RWPE2 (cell line): ENCODE results near the gene BLNK.

Experiments
- ATAC-seq: fragments of 200-7000 bp; cut with Tn5 transposase; 3 replicates; pipeline ENCODE4 v1.9.1; 2021; ENCODE audit warnings: low read depth
- DNase-seq: peaks from one replicate; pipeline ENCODE4 v3.0.0-alpha.2; 2020; ENCODE audit warnings: low spot score
- H3K27ac ChIP-seq: fragments of 450-650 bp; 2 replicates; pipeline ENCODE4 v1.5.1; 2017; ENCODE audit warnings: mild to moderate bottlenecking; ENCODE audit not compliant: poor library complexity, severe bottlenecking
- H3K27me3 ChIP-seq: fragments of 250-450 bp; sonication (Bioruptor Pico); 2 replicates; pipeline ENCODE4 v1.5.1; 2021; ENCODE audit warnings: mild to moderate bottlenecking, moderate library complexity; ENCODE audit not compliant: insufficient read depth, poor library complexity, severe bottlenecking
- H3K36me3 ChIP-seq: fragments of 250-450 bp; sonication (Bioruptor Pico); 2 replicates; pipeline ENCODE4 v1.5.1; 2020; ENCODE audit warnings: low read depth, mild to moderate bottlenecking, moderate library complexity
- H3K4me1 ChIP-seq: fragments of 250-450 bp; sonication (Bioruptor Pico); 2 replicates; pipeline ENCODE4 v1.5.1; 2021; ENCODE audit warnings: mild to moderate bottlenecking, moderate library complexity; ENCODE audit not compliant: insufficient read depth, poor library complexity, severe bottlenecking
- H3K4me3 ChIP-seq: fragments of 250-450 bp; sonication (Bioruptor Pico); 2 replicates; pipeline ENCODE4 v1.5.1; 2021; ENCODE audit warnings: mild to moderate bottlenecking, moderate library complexity; ENCODE audit not compliant: severe bottlenecking
- H3K9me3 ChIP-seq: fragments of 250-450 bp; sonication (Bioruptor Pico); 2 replicates; pipeline ENCODE4 v1.5.1; 2021; ENCODE audit warnings: mild to moderate bottlenecking, moderate library complexity; ENCODE audit not compliant: severe bottlenecking
- CTCF ChIP-seq: fragments of 450-650 bp; IDR thresholded peaks from one replicate; pipeline ENCODE4 v1.5.1; 2017; ENCODE audit warnings: mild to moderate bottlenecking, moderate library complexity; ENCODE audit not compliant: poor library complexity, severe bottlenecking

The BLNK gene

GRCh38 chr10:96165726-96166125, 105.6 kb downstream of the BLNK start:
- TF ChIP-seq CTCF, result no peak
- H3K4me3 ChIP-seq, result no peak overlapping the region
- H3K27me3 ChIP-seq, result no peaks in the 10 kb centered on the region
- no peaks in the 10 kb centered on the region for H3K9me3 ChIP-seq
- H3K4me1 ChIP-seq, result no peaks in the 10 kb centered on the region
- H3K27ac ChIP-seq, result no peak overlapping the region
- 0 out of 2 replicates have a peak, but pooled peaks cover 9% of the 10 kb centered on the region for H3K36me3 ChIP-seq
- ATAC-seq (no peak), DNase-seq (no peak)

DNA sequence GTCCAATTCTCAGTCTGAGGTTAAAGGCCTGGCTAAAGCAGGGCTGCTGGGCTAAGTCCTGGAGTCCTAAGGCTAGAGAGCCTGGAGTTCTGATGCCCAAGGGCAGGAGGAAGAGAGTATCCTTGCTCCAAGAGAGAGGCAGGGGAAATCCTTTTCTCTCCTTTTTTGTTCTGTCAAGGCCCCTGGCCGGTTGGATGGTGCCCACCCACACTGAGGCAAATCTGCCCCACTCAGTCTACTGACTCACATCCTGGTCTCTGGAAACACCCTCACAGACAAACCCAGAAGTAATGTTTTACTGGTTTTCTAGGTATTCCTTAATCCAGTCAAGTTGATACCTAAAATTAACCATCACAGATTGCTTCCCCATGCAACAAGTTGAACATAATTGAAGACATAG, 118.3 kb downstream of the BLNK start:
- no peak for ATAC-seq
- H3K9me3 ChIP-seq, result no peaks in the 10 kb centered on the region
- TF ChIP-seq CTCF, result no peak
- no peak for DNase-seq
- no peak overlapping the region for H3K27ac ChIP-seq
- H3K4me3 ChIP-seq, result no peak overlapping the region
- no peaks in the 10 kb centered on the region for H3K27me3 ChIP-seq
- no peaks in the 10 kb centered on the region for H3K4me1 ChIP-seq
- peaks cover 70% of the 10 kb centered on the region for H3K36me3 ChIP-seq

GRCh38 chr10:96152437-96152836, 118.9 kb downstream of the BLNK start:
- H3K27me3 ChIP-seq, result no peaks in the 10 kb centered on the region
- H3K9me3 ChIP-seq, result no peaks in the 10 kb centered on the region
- H3K27ac ChIP-seq, result no peak overlapping the region
- DNase-seq (no peak), ATAC-seq (no peak)
- no peaks in the 10 kb centered on the region for H3K4me1 ChIP-seq
- no peak for TF ChIP-seq CTCF
- H3K4me3 ChIP-seq, result no peak overlapping the region
- peaks cover 64% of the 10 kb centered on the region for H3K36me3 ChIP-seq
